Occipital lobe (tissue), 2 donors: ENCODE measurements around the gene RNF103. TPM values are rescaled to one million over a fixed set of nuclear protein-coding genes. Genes with fewer than 3 reads are reported as not detected.
A peak's percentile ranks its signal among the peaks of the same experiment; 100 is the strongest.
"Not testable (repeated sequence)": the region's sequence is repeated elsewhere in the genome, so short reads cannot be mapped to it uniquely, and the experiment has no call there.

Source experiments
- DNase-seq: peaks from one replicate; lab custom pipeline; 2025; lab: John Stamatoyannopoulos, UW
- total RNA-seq: library from RNA; depleted of rRNA; stranded (reverse); fragments of >200 nt; gene quantifications from one replicate; pipeline ENCODE4 v1.2.3, GENCODE V29; 2014

The RNF103 gene
- total RNA-seq = 48.5 TPM

DNA sequence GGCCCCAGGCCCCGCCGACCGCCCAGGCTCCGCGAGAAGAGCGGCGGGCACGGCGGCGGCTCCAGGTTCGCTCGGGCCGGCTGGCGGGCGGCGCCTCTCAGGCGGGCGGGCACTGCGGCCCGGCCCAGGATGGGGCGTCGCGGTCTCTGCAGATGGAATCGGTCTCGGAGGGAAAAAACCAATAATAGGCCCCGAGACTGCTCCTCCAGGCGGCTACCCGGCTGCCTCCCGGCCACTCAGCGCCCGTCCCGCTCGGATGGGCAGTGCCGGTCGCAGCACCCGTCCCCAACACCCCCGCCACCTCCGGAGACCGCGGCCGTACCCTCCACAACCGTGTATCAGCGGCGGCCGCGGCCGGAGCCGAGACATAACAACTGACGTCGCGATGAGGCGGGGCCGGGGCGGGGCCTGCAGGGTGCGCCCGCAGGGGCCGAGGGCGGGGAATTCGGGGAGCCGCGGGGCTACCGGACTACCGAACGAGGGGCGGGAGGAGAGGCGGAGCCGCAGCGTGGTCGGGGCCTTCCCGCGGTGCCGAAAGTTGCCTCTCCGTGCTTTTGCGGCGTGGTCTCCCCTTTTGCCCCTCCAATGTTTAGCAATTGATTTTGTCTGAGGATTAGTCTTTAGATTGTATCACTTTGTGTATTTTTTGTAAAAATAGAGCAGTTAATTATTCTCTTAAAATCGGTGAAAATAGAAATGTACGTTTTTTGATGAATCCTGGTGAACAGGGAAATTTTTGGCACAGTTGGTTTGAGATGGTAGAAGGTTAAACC lies at the start of gene RNF103:
RNF103 (minus strand) TSS at position 372 of the 773 bp plus-strand sequence. CDS start 979 bp downstream, outside the sequence.
- peak; percentile 95 for DNase-seq

DNA sequence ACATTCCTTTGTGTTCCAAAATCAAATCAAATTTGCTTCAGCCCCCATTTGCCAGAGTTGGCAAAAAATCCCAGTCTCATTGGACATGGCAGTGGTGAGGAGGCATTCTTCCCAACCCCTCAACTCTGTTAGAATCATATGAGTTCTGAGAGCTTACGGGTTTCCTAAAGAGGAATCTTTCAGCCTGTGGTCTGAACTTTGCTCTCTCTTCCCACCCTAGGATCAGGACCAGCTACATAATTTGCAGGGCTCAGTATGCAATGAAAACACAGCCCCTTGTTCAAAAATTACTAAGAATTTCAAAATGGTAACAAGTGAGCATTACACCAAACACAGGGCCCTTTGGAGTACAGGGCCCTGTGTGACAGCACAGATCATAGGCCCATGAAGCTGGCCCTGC lies 49.3 kb upstream of the RNF103 start:
- no peak for DNase-seq

DNA sequence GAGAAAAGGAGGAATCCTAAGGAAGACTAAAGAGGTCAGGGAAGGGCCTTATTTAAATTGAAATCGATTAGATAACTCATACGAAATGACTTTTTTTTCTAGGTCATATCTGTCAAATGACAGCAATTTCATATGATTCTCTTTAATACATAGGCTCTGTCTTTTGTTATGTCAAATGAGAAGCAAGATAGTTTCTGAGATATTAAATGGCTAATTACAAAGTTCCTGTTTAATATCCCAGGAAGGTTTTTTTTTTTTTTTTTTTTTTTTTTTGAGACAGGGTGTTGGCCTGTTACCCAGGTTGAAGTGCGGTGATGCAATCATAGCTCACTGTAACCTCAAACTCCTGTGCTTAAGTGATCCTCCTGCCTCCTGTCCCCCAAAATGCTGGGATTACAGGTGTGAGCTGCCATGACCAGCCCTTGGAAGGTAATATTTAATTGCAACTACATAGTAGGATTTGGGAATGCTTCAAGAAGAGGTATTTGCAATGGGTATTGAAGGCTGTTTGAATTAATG lies 48.4 kb upstream of the RNF103 start:
- DNase-seq = no peak

- no peak for DNase-seq
Observed at GRCh38 chr2:86671337-86671981, 47.8 kb upstream of the RNF103 start.

DNA sequence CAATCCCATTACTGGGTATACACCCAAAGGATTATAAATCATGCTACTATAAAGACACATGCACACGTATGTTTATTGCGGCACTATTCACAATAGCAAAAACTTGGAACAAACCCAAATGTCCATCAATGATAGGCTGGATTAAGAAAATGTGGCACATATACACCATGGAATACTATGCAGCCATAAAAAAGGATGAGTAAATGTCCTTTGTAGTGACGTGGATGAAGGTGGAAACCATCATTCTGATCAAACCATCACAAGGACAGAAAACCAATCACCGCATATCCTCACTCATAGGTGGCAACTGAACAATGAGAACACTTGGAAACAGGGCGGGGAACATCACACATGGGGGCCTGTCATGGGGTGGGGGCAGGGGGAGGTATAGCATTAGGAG lies 45.7 kb upstream of the RNF103 start:
- DNase-seq = not testable (repeated sequence)

DNA sequence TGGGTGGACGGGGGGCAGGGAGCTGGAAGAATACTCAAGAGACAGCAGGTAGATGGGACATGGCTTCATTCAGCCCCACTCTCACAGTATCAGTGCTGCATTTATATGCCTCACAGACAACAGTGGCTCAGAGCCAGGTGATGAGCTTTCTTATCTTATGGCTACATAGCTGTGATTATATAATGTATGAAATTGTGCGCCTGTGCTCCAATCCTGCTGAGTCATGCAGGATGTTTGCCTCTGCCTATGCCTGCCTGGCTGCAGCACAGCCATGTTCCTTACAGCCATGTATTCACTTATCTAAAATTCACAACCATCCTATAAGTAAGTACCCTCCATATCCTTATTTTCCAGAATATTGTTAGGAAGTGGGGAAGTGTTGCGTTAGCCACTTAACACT lies 37.7 kb upstream of the RNF103 start:
- no peak for DNase-seq

GRCh38 chr2:86650188-86650587 lies 26.5 kb upstream of the RNF103 start:
- DNase-seq = no peak

- no peak for DNase-seq
Observed at GRCh38 chr2:86649119-86649947, 25.7 kb upstream of the RNF103 start.

- no peak for DNase-seq
Observed at GRCh38 chr2:86648681-86649080, 25.0 kb upstream of the RNF103 start.

DNA sequence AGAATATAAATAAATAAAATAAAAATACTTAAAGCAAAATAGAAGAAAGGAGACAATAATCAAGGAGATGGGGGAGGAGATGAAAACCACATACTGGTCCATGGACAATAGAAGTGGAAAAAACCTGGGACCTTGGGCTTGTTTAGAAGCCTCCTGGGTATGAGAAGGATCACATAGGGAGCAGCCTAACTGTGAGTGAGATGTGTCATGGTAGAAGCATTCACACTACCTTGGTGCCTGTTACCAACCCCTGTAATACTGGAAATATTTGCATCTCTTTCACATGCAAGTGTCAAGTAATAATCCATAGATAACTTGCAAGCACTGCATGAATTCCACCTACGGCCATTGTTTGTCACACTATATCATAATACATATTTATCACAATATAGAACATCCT lies 23.2 kb upstream of the RNF103 start:
- no peak for DNase-seq

GRCh38 chr2:86646329-86646728 lies 22.7 kb upstream of the RNF103 start:
- no peak for DNase-seq

DNA sequence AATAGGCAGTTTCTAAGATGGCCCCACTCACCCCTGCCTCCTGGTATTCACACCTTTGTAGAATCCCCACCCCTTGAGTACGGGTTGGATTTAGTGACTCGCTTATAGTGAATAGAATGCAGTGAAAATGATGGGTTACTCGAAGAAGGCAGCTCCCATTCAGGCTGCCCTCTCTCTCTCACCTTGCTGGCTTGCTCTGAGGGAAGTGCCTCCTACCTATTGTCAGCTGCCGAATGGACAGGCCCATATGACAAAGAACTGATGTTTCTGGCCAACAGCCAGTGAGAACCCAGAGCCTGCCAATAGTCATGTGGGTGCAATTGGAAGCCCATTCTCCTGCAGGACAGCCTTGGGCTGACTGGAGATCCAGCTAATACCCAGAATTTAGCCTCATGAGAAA lies 22.1 kb upstream of the RNF103 start:
- DNase-seq = no peak

DNA sequence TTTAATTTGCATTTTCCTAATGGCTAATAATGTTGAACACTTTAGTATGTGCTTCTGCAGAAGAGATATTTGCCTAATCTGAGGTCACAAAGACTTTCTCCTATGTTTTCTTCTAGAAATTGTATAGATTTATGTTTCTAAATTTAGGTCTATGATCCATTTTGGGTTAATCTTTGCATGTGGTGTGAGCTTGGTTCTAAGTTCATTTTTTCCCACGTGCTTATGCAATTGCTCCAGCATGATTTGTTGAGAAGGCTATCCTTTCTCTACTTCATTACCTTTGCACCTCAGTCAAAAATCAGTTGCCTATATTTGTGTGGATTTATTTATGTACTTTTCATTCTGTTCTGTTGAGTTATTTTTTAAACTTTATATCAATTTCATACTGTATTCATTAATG lies 15.0 kb upstream of the RNF103 start:
- DNase-seq = no peak

DNA sequence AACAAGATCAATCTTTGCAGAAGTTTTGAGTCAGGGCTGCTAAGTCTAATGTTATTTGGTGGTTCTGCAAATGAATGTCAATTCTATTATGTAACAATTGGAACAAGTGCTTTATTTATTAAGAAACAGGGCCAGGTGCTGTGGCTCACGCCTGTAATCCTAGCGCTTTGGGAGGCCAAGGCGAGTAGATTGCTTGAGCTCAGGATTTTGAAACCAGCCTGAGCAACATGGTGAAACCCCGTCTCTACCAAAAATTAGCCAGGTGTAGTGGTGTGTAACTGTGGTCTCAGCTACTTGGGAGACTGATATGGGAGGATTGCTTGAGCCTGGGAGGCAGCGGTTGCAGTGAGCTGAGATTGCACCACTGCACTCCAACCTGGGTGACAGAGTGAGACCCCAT lies 13.2 kb upstream of the RNF103 start:
- no peak for DNase-seq

DNA sequence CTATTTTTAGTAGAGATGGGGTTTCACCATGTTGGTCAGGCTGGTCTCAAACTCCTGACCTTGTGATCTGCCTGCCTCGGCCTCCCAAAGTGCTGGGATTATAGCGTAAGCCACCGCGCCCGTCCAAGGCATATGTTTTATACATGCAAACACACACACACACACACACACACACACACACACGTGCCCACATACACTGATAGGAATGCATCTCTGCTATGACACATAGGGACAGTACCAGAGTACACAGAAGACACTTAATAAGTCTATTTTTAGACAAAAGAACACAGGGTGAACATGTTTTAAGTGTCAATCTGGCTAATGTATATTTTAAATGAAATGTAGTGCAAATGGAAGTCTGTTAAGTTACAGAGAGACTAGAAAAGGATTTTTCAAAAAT lies 10.7 kb upstream of the RNF103 start:
- no peak for DNase-seq

- DNase-seq = no peak
Observed at GRCh38 chr2:86633155-86633651, 9.5 kb upstream of the RNF103 start.

- no peak for DNase-seq
Observed at GRCh38 chr2:86632672-86633071, 9.0 kb upstream of the RNF103 start.

GRCh38 chr2:86631846-86632485 lies 8.3 kb upstream of the RNF103 start:
- DNase-seq = no peak

- no peak for DNase-seq
Observed at GRCh38 chr2:86628091-86628522, 4.4 kb upstream of the RNF103 start.

DNA sequence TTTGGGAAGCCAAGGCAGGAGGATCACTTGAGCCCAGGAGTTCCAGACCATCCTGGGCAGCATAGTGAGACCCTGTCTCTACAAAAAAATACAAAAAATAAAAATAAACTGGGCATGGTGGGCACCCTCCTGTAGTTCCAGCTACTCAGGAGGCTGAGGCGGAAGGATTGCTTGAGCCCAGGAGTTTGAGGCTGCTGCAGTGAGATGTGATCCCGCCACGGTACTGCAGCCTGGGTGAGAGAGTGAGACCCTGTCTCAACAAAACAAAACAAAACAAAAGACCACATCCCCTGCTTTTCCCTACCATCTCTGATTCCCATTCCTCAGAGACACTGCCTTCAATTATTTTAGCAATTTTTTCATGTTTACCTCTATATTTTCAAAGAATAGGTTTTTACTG lies 3.9 kb upstream of the RNF103 start:
- no peak for DNase-seq

- DNase-seq = peak; percentile 34
Observed at GRCh38 chr2:86625096-86625495, 1.4 kb upstream of the RNF103 start.

DNA sequence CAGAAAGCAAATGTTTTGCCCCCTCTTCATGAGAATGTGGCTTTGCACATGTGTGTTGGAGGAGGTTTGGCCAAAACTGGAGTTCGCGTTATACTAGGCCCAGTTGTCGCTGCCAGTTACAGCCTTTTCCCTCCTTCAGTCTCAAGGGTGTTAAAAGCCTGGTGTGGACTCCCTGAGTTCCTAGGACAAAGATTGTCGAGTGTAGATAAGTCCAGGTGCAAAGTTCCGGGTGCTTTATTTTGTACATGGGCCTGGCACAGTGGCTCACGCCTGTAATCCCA lies 542 bp upstream of the RNF103 start:
- no peak for DNase-seq
